ENCODE results near the gene UBE2G2.
"Not testable (repeated sequence)": the region's sequence is repeated elsewhere in the genome, so short reads cannot be mapped to it uniquely, and the experiment has no call there.

Gene UBE2G2

GRCh38 chr21:44835647-44835973, 34.0 kb upstream of the UBE2G2 start:
- DNase-seq: no peak

GRCh38 chr21:44834951-44835646, 33.5 kb upstream of the UBE2G2 start:
- DNase-seq: no peak

- no peak for DNase-seq
Measured at GRCh38 chr21:44834231-44834950, 32.8 kb upstream of the UBE2G2 start.

- DNase-seq: no peak
Measured at GRCh38 chr21:44833663-44834062, 32.0 kb upstream of the UBE2G2 start.

GRCh38 chr21:44832516-44833255, 31.1 kb upstream of the UBE2G2 start:
- DNase-seq: not testable (repeated sequence)

- DNase-seq: no peak
Measured at GRCh38 chr21:44831227-44831860, 29.7 kb upstream of the UBE2G2 start.

GRCh38 chr21:44829507-44830092, 28.0 kb upstream of the UBE2G2 start:
- no peak for DNase-seq

- no peak for DNase-seq
Measured at GRCh38 chr21:44828362-44829056, 26.9 kb upstream of the UBE2G2 start.

GRCh38 chr21:44823179-44823660, 21.6 kb upstream of the UBE2G2 start:
- DNase-seq: no peak

GRCh38 chr21:44822484-44823178, 21.0 kb upstream of the UBE2G2 start:
- no peak for DNase-seq

- no peak for DNase-seq
Measured at GRCh38 chr21:44820851-44821250, 19.2 kb upstream of the UBE2G2 start.

- no peak for DNase-seq
Measured at GRCh38 chr21:44819283-44820243, 17.9 kb upstream of the UBE2G2 start.

GRCh38 chr21:44818640-44819011, 17.0 kb upstream of the UBE2G2 start:
- no peak for DNase-seq

- DNase-seq: no peak
Measured at GRCh38 chr21:44817914-44818639, 16.5 kb upstream of the UBE2G2 start, which contains the start of gene SUMO3. SUMO3 (minus strand) TSS chr21:44818062; CDS start chr21:44817968, 94 bp downstream.

GRCh38 chr21:44817506-44817880, 15.9 kb upstream of the UBE2G2 start:
- DNase-seq: no peak

- no peak for DNase-seq
Measured at GRCh38 chr21:44816761-44817505, 15.3 kb upstream of the UBE2G2 start.

GRCh38 chr21:44815852-44816628, 14.4 kb upstream of the UBE2G2 start:
- DNase-seq: no peak

- no peak for DNase-seq
Measured at GRCh38 chr21:44815225-44815624, 13.6 kb upstream of the UBE2G2 start.
